Measurements from ENCODE around the gene TFEB. TPM values are rescaled to one million over a fixed set of nuclear protein-coding genes. Genes with fewer than 3 reads are reported as not detected.

TFEB gene
- polyA plus RNA-seq, 1 donor (not counting 4 experiments of a cell fraction or from before 2014, with no cell fraction given), result 4.3 TPM

DNA sequence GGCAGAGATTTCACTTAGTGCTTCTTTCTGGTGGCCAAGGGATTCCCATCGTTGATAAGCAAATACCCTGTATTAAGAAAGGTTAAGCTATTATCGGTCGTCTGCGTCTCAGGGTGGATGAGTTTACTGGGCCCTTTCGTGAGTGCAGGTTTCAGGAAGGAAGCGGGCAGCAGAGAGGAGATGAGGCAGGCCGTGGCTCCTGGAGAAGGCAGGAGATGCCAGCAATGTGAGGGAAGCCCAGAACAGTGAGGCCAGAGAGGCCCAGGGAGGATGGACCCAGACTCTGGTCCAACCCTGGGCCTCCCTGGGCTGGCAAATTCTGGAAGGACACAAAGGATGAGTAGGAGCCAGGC is 11.2 kb downstream of the TFEB start:
- dilution Hi-C loops (cut with MboI; ENCODE audit: extremely low pct_ligation_motif_present, low sequenced_read_pairs), result no loop called here
- Histone ChIP-seq H3K4me2 (ENCODE audit: control insufficient read depth, extremely low read depth, insufficient read depth, low read depth, low read length) (no peak overlapping the region), H3K36me3 (ENCODE audit: control insufficient read depth in 2 of 2, extremely low read depth in 1 of 2, insufficient read depth in 2 of 2, low read length in 2 of 2) (no peaks in the 10 kb centered on the region), H4K20me1 (ENCODE audit: control insufficient read depth, extremely low read depth, insufficient read depth, low read length) (no peaks in the 10 kb centered on the region), H3K27me3 (ENCODE audit: control insufficient read depth, extremely low read depth, insufficient read depth, low read length) (no peaks in the 10 kb centered on the region), H3K4me3 (ENCODE audit: control insufficient read depth in 2 of 3, extremely low read depth in 1 of 3, insufficient read depth in 2 of 3, low read depth in 1 of 3, low read length in 3 of 3) (no peak overlapping the region), H3K27ac (ENCODE audit: control insufficient read depth, insufficient read depth, low read length) (no peak overlapping the region), H3K9me1 (ENCODE audit: control insufficient read depth, extremely low read depth, insufficient read depth, low read length) (no peaks in the 10 kb centered on the region), H3K4me1 (ENCODE audit: control insufficient read depth, extremely low read depth, insufficient read depth, low read length) (peaks cover 22% of the 10 kb centered on the region), H2AFZ (ENCODE audit: control insufficient read depth, low read length) (no peak overlapping the region), H3K9me3 (ENCODE audit: control insufficient read depth, low read depth, low read length) (no peaks in the 10 kb centered on the region), H3K79me2 (ENCODE audit: control insufficient read depth, insufficient read depth, low read length) (no peaks in the 10 kb centered on the region), H3K9ac (ENCODE audit: control insufficient read depth, extremely low read depth, insufficient read depth, low read length) (no peak overlapping the region)
- no peak for DNase-seq (ENCODE audit: low read depth, low spot score)
- no peak for FAIRE-seq
- no peak for TF ChIP-seq EZH2 (IDR thresholded peaks at IDR 0.05; ENCODE audit: low read length)
- TF ChIP-seq, protein P1, sequence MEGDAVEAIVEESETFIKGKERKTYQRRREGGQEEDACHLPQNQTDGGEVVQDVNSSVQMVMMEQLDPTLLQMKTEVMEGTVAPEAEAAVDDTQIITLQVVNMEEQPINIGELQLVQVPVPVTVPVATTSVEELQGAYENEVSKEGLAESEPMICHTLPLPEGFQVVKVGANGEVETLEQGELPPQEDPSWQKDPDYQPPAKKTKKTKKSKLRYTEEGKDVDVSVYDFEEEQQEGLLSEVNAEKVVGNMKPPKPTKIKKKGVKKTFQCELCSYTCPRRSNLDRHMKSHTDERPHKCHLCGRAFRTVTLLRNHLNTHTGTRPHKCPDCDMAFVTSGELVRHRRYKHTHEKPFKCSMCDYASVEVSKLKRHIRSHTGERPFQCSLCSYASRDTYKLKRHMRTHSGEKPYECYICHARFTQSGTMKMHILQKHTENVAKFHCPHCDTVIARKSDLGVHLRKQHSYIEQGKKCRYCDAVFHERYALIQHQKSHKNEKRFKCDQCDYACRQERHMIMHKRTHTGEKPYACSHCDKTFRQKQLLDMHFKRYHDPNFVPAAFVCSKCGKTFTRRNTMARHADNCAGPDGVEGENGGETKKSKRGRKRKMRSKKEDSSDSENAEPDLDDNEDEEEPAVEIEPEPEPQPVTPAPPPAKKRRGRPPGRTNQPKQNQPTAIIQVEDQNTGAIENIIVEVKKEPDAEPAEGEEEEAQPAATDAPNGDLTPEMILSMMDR (optimal IDR thresholded peaks at IDR 0.05 in 1 of 3, IDR thresholded peaks at IDR 0.05 in 1 of 3, conservative IDR thresholded peaks at IDR 0.05 in 1 of 3; ENCODE audit: extremely low read depth in 1 of 3, insufficient read depth in 2 of 3, low read length in 3 of 3), result no peak

DNA sequence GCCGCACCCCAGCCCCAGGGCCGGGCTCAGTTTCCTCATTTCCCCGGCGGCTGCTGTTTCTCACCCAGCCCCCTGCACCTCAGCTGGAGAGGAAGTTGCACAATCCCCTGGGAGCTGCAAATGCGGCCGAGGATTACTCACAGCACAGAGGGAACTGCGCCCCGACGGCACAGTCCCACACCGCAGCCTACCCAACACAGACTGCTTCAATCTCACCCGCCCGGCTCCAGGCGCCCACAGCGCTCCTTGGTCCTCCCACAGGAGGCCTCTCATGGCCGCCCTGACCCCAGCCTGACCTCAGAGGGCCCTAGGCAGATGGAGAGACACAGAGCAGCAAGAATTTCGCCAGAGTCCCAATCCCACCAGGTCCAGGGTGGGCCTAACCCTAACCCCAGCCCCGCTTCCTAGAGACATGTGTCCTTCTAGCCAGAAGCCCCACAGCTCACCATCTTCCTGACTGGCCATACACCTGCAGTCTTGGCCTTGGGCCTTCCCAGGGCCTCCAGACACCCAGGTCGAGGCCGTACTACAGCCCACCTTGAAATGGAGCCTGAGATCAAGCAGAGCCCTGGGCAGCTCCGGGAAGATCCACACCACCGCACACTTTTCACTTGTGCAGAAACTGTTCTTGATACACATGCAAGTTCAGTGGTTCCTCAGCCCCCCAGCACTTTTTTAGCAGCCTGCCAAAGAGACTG is 11.7 kb downstream of the TFEB start:
- Histone ChIP-seq H3K9ac (ENCODE audit: control insufficient read depth, extremely low read depth, insufficient read depth, low read length) (peak overlapping the region; percentile 64), H3K9me1 (ENCODE audit: control insufficient read depth, extremely low read depth, insufficient read depth, low read length) (no peaks in the 10 kb centered on the region), H3K9me3 (ENCODE audit: control insufficient read depth, low read depth, low read length) (no peaks in the 10 kb centered on the region), H4K20me1 (ENCODE audit: control insufficient read depth, extremely low read depth, insufficient read depth, low read length) (no peaks in the 10 kb centered on the region), H3K79me2 (ENCODE audit: control insufficient read depth, insufficient read depth, low read length) (no peaks in the 10 kb centered on the region), H3K4me2 (ENCODE audit: control insufficient read depth, extremely low read depth, insufficient read depth, low read depth, low read length) (peak overlapping the region; percentile 56), H3K4me1 (ENCODE audit: control insufficient read depth, extremely low read depth, insufficient read depth, low read length) (peaks cover 27% of the 10 kb centered on the region), H3K4me3 (ENCODE audit: control insufficient read depth in 2 of 3, extremely low read depth in 1 of 3, insufficient read depth in 2 of 3, low read depth in 1 of 3, low read length in 3 of 3) (peak overlapping the region in 1 of 3 experiments; percentile 38), H3K27ac (ENCODE audit: control insufficient read depth, insufficient read depth, low read length) (peak overlapping the region; percentile 63), H2AFZ (ENCODE audit: control insufficient read depth, low read length) (peak overlapping the region; percentile 63), H3K36me3 (ENCODE audit: control insufficient read depth in 2 of 2, extremely low read depth in 1 of 2, insufficient read depth in 2 of 2, low read length in 2 of 2) (no peaks in the 10 kb centered on the region), H3K27me3 (ENCODE audit: control insufficient read depth, extremely low read depth, insufficient read depth, low read length) (no peaks in the 10 kb centered on the region)
- peak; percentile 13 for FAIRE-seq
- dilution Hi-C loops (cut with MboI; ENCODE audit: extremely low pct_ligation_motif_present, low sequenced_read_pairs), result no loop called here
- DNase-seq (ENCODE audit: low read depth, low spot score), result no peak
- TF ChIP-seq, protein P1 (optimal IDR thresholded peaks at IDR 0.05 in 1 of 3, IDR thresholded peaks at IDR 0.05 in 1 of 3, conservative IDR thresholded peaks at IDR 0.05 in 1 of 3; ENCODE audit: extremely low read depth in 1 of 3, insufficient read depth in 2 of 3, low read length in 3 of 3), result peak in 1 of 3 experiments; percentile 31
- no peak for TF ChIP-seq EZH2 (IDR thresholded peaks at IDR 0.05; ENCODE audit: low read length)
